Frontal cortex (tissue), 4 donors: ENCODE measurements around the gene RMI2. TPM values are rescaled to one million over a fixed set of nuclear protein-coding genes. Genes with fewer than 3 reads are reported as not detected.

Experiments used
- DNase-seq, 2 donors: peaks; one replicate each; pipeline ENCODE4 v3.0.0; 2012; ENCODE audit warnings: low spot score in 2 of 2
- FAIRE-seq: peaks from 2 replicates; lab custom pipeline; 2012; peaks lifted over from hg19 to GRCh38; lab: Jason Lieb, UNC
- total RNA-seq: library from RNA; depleted of rRNA; stranded (reverse); fragments of >200 nt; gene quantifications from one replicate; pipeline ENCODE4 v1.2.3, GENCODE V29; 2014
- donor health status: control.
- donor health status: control.
- donor health status: control.

RMI2 gene
- total RNA-seq, 1 donor from 2014 or later = 4.5 TPM

DNA sequence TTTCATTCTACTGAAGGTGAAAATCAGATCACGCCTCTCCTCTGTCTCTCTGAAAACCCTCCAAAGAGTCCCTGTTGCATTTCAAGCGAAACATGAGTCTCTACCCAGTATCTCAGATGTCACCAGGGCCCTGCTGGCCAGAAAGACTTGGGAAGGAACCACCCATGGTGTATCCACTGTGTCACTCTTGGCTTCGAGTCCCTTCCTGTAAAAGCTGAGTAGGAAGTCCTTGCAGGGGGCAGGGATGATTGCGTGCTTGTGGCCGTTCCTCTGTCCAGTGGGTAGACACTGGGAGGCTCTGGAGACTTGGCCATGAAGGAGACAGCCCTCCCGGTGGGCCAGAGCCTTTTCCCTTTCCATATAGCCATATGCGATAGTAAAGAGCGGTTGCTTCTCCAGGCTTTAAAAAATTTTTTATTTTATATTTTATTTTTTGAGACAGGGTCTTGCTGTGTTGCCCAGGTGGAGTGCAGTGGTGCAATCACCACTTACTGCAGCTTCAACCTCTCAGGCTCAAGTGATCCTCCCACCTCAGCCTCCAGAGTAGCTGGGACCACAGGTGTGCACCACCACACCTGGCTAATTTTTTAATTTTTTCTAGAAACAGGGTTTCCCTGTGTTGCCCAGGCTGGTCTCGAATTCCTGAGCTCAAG, 19.0 kb upstream of the RMI2 start:
- DNase-seq (no peak), FAIRE-seq (no peak)

- FAIRE-seq (no peak), DNase-seq (no peak)
Measured at GRCh38 chr16:11326737-11327276, 18.5 kb upstream of the RMI2 start.

GRCh38 chr16:11327277-11328171, 17.7 kb upstream of the RMI2 start:
- no peak for DNase-seq

DNA sequence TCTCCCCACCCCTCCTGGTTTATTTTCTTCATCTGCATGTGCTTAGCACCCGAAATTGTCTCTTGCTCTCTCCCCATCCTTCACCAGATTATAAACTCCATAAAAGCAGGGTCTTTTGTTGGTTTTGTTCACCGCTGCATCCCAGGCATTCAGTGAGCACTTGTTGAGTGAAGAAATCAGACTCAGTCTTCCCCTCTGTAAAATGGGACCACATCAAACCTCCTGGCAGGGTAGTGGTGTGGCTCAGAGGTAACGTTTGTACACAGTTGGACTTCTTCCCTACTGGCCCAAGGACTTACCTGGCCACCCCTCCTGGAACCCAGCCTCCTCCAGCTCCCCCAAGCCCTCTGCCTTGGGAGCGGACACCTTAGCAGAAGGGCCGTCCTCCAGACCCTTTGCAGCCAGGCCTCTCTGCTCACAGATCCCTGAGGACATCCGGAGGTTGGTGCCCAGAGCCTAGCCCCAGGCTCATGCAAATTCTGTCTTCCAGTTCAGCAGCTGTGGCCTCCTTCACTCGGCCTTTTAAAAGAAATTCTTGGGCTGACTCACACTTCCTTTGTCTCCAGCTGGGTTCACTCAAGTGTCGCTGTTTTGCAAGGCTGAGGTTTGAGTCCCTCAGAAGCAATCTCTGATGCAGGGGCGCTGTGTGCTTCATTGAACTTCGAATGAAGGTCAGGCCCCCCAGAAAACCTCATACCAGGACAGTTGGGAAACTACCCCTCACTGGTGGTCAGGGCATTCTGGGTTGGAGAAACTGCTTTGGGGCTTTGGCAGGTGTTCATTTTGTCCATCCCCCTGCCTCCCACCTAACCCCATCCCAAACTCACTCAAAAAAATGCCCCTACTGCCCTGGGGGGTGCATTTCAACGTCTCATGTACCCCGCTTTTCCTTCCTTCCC, 16.8 kb upstream of the RMI2 start:
- FAIRE-seq = no peak

More at GRCh38 chr16:11327277-11328171, 17.7 kb upstream of the RMI2 start:
- FAIRE-seq = no peak

GRCh38 chr16:11329071-11329491, 16.2 kb upstream of the RMI2 start:
- no peak for DNase-seq
- no peak for FAIRE-seq

More for the DNA sequence above, 16.8 kb upstream of the RMI2 start:
- peak in 1 of 2 donors; percentile 60 for DNase-seq

GRCh38 chr16:11329891-11330290, 15.4 kb upstream of the RMI2 start:
- FAIRE-seq = no peak
- DNase-seq = no peak

DNA sequence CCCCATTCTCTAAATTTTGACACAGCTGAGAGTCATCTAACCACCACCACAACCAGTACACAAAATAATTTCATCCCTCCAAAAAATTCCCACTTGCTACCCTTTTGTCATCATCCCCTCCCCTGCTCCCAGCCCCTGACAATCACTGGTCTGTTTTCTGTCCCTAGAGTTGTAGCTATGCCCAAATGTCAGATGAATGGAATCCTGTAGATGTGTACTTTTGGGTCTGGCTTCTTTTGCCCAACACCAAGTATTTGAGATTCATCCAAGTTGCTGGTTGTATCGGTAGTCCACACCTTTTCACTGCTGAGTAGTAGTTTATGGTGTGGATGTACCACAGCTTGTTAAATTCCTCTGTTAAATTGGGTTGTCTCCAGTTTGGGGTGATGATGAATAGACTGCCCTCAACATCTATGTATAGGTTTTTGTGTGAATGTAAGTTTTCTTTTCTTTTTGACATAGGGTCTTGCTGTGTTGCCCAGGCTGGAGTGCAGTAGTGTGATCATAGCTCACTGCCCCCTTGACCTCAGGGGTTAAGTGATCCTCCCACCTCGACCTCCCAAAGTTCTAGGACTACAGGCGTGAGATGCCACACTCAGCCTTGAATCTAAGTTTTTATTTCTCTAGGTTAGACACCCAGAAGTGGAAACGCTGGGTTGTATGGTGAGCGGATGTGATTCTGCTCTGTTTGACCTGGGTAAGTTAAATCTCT, 14.6 kb upstream of the RMI2 start:
- DNase-seq = no peak
- no peak for FAIRE-seq

- DNase-seq (no peak), FAIRE-seq (no peak)
Measured at GRCh38 chr16:11331967-11332366, 13.3 kb upstream of the RMI2 start.

DNA sequence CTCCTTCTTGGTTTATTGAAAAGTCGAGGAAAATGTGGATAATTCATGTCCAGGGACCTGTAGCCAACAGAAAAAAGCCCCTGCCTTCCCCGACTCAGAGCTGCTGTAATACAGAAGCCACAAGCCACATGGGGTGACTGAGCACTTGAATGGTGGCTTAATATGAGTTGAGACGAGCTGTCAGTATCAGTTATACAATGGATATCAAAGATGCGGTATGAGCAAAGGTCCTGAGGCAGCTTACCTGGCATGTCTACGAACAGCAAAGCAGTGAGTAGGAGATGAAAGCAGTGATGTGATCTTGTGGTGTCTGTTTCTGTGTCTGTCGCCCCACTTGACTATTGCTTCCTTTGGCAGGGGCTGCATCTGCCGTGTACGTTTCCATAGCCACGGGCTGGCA, 12.2 kb upstream of the RMI2 start:
- FAIRE-seq = no peak
- no peak for DNase-seq

GRCh38 chr16:11333702-11334101, 11.6 kb upstream of the RMI2 start:
- FAIRE-seq (no peak), DNase-seq (no peak)

DNA sequence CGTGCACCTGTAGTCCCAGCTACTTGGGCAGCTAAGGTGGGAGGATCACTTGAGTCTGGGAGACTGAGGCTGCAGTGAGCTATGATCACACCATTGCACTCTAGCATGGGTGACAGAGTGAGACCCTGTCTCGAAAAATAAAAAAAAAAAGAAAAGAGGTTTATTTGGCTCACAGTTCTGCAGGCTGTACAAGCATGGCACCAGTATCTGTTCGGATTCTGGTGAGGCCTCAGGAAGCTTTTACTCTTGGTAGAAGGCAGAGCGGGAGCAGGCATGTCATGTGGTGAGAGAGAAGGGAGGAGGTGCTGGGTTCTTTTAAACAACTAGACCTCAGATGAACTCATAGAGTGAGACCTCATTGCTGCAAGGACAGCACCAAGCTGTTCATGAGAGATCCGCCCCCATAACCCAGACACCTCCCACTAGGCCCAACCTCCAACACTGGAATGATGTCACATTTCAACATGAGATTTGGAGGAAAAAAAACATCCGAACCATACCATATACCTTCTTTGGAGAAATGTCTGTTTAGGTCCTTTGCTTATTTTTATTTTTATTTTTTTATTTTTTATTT, 10.3 kb upstream of the RMI2 start:
- FAIRE-seq (no peak), DNase-seq (no peak)

GRCh38 chr16:11339075-11339474, 6.2 kb upstream of the RMI2 start:
- FAIRE-seq (no peak), DNase-seq (no peak)

- no peak for DNase-seq
- FAIRE-seq = no peak
Measured at GRCh38 chr16:11340710-11341109, 4.5 kb upstream of the RMI2 start.

DNA sequence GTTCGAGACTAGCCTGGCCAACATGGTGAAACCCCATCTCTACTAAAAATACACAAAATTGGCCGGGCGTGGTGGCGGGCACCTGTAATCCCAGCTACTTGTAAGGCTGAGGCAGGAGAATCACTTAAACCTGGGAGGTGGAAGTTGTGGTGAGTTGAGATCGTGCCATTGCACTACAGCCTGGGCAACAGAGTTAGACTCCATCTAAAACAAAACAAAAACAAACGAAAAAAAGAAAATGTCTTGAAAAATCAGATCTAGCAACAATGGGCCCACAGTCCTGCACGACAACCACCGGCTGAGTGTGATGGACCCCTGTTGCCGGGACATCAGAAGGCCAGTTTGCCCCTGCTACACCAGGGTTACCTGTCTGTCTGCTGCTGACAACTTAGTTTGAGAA, 3.9 kb upstream of the RMI2 start:
- DNase-seq (no peak), FAIRE-seq (no peak)

GRCh38 chr16:11342021-11342855, 3.0 kb upstream of the RMI2 start:
- no peak for FAIRE-seq
- no peak for DNase-seq

DNA sequence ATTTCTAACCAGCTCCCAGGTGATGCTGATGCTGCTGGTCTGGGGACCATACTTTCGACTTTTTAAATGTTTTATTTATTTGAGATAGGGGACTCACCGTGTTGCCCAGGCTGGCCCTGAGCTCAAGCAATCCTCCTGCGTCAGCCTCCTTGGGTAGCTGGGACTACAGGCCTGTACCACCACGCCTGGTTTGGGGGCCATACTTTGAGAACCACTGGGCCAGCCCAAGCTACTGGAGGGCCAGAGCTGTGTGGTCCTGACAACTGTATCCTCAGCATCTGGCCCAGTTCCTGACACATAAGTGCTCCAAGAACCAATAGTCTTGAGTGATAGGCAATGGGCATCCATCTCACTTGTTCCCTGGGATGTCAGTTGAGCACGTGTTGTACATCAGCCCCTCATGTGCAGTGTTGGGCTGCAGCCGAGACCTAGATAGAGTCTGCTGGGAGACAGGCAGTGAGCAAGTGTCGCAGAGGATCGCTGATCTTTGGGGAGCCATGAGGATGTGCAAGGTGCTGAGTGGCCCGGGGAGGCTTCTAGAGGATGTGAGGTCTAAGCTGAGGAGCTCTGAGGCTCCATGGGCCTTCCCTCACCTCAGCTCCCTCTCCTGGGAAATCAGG, 1.6 kb downstream of the RMI2 start:
- FAIRE-seq (no peak), DNase-seq (no peak)

GRCh38 chr16:11347831-11348230, 2.6 kb downstream of the RMI2 start:
- no peak for DNase-seq
- FAIRE-seq = no peak
